Measurements from ENCODE around the gene TARS3.
"Not testable (repeated sequence)": the region's sequence is repeated elsewhere in the genome, so short reads cannot be mapped to it uniquely, and the experiment has no call there.

Gene TARS3

DNA sequence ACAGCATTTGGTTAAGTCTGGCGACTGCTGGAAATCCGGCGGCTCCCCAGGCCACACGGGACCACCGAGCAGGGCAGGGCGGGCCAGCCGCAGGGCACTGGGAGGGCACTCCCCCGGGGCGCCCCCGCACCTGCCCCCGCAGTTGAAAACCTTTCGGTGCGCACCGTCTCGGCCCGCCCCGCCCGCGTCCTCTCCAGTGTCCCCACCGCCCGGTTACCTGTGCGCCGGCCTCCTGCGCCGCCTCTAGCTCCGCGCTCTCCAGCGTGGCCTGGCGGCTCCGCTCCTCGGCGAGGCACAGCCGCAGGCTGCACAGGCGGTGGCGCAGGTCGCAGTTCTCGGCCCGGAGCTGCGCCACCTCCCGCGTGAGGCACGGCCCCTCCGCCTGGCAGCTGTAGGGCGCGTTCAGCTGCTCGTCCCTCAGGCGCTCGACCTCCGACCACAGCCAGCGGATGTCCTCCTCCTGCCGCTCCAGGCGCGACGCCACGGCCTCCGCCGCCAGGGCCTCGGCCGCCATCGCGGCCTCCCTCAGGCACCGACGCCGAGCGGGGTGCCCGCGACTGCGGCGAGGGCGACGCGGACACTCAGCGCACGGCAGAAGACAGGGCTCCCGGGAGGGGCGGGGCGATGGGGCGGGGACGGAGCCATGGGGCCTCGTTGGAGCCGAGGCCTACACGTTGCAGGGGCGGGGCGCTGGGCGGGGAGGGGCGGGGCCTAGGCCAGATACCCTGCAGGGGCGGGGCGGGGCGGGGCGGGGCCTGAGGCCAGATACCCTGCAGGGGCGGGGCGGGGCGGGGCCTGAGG lies at the start of gene TARS3:
TARS3 (minus strand) TSS at position 600 of the 801 bp plus-strand sequence; CDS start at position 514, 86 bp downstream.
- peak; percentile 90 to 92 for DNase-seq (ENCODE audit: low read depth in 2 of 2)

DNA sequence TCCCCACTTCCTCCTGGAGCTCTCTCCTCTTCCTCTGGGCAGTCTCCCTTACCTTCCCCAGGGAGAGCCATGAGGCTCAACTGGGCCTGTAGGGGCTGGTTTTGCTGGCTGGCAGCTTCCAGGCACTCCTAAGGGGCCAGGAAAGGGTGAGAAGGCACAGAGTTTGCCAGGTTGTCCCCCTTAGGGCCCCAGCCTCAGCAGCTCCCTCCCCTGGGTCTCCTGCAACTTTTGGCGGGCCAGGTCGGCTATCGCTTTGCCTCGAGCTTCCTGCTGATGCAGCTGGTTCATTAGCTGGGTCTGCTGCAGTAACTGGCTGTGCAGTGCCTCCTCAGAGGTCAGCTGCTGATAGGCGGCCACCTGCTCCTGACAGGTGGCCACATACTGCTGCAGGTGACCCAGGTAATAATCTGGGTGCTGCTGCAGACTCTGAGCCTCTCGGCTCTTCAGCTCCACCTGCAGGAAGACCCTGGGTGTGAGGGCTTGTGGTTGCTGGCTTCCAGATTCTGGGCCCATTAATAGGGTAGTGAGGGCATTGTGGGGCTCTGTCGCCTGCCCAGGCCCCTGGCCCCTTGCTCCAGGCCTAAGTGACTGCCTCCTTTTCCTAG lies 49.3 kb upstream of the TARS3 start:
- no peak for DNase-seq (ENCODE audit: low read depth in 2 of 2)

- DNase-seq (ENCODE audit: low read depth in 2 of 2) = no peak
These were observed 48.6 kb upstream of the TARS3 start for GRCh38 chr15:101772921-101773320.

- not testable (repeated sequence) for DNase-seq (ENCODE audit: low read depth in 2 of 2)
These were observed 42.9 kb upstream of the TARS3 start for GRCh38 chr15:101767083-101767640.

- DNase-seq (ENCODE audit: low read depth in 2 of 2) = no peak
These were observed 41.6 kb upstream of the TARS3 start for GRCh38 chr15:101765772-101766456.

DNA sequence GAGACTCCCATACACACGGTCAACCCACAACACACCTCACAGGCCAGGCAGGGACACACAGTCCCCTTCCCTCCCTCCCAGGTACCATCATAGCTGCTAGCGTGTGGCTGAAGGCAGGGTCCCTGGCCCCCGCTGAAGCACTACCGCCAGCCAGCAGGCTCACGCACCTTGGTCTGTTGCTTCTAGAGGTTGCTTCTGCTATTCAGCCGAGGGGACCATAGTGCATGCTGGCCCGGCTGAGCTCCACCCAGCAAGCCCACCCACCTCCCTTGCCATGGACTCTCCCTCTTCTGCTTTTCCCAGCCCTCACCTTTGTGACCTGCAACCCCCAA lies 41.0 kb upstream of the TARS3 start:
- DNase-seq (ENCODE audit: low read depth in 2 of 2) = not testable (repeated sequence)

- DNase-seq (ENCODE audit: low read depth in 2 of 2) = not testable (repeated sequence)
These were observed 40.5 kb upstream of the TARS3 start for GRCh38 chr15:101764669-101765339.

GRCh38 chr15:101746716-101747082 lies 22.4 kb upstream of the TARS3 start:
- not testable (repeated sequence) for DNase-seq (ENCODE audit: low read depth in 2 of 2)

DNA sequence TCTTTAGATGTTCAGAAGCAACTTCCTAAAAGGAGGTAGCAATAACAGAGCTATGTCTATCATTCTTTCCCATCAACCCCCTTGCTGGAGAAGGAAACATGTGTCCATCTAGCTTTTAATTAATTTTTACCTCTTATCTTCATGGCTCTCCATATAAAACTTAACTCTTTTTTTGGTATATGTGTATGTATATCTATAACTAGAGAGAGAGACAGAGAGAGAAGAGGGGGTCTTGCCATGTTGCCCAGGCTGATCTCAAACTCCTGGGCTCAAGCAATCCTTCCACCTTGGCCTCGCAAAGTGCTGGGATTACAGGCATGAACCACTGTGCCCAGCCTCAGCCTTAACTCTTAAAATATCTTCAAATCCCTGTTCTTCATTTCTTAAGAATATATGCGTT lies 10.6 kb upstream of the TARS3 start:
- not testable (repeated sequence) for DNase-seq (ENCODE audit: low read depth in 2 of 2)

GRCh38 chr15:101733545-101733944 lies 9.3 kb upstream of the TARS3 start:
- no peak for DNase-seq (ENCODE audit: low read depth in 2 of 2)

DNA sequence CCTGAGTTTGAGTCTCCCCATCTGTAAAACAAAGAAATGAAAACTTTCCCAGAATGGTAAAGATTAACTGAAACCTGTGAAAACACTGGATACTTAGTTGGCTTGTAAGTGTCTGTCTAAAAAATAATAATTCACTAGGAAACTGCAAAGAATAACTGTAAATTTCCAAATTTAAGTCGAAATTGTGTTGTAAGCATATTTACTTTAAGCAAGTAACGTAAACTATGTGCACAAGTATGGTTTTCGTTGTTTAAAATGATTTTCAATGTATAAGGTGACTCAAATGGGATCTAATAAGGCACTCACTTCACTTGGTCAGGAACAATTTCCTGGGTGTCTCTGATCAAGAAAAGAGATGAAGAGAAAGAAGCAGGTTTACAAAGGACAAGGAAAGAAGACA lies 8.5 kb upstream of the TARS3 start:
- DNase-seq (ENCODE audit: low read depth in 2 of 2) = no peak

- no peak for DNase-seq (ENCODE audit: low read depth in 2 of 2)
These were observed 7.5 kb upstream of the TARS3 start for GRCh38 chr15:101731746-101732145.

DNA sequence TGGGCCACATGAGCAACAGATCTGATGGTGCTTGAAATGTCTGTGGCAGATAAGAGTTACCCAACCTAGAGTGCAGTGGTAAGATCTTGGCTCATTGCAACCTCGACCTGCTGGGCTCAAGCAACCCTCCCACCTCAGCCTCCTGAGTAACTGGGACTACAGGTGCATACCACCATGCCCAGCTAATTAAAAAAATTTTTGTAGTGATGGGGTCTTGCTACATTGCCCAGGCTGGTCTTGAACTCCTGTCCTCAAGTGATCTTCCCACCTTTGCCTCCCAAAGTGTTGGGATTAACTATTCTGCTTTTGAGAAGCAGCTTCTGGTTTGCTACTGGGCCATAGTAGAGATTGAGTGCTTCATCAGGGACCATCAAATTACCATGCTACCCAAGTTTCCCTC lies 2.9 kb upstream of the TARS3 start:
- no peak for DNase-seq (ENCODE audit: low read depth in 2 of 2)

DNA sequence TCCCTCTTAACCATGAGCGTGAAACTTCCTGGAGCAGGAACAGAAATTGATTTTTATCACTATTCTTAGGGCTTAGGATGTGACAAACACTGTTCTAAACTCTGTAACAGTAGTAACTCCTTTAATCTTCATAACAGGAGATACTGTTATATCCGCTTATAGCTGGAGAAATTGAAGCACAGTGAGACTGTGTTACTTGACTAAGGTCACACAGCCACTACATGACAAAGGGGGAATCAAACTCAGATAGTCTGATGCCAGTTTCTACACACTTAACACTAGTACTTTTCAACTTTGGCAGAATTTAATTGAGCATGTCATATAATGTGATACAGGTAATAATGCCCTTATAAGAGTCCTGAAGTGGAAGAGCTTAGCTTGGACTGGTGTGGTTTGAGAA lies 800 bp upstream of the TARS3 start:
- no peak for DNase-seq (ENCODE audit: low read depth in 2 of 2)

GRCh38 chr15:101724675-101725005 lies 367 bp upstream of the TARS3 start:
- no peak for DNase-seq (ENCODE audit: low read depth in 2 of 2)

DNA sequence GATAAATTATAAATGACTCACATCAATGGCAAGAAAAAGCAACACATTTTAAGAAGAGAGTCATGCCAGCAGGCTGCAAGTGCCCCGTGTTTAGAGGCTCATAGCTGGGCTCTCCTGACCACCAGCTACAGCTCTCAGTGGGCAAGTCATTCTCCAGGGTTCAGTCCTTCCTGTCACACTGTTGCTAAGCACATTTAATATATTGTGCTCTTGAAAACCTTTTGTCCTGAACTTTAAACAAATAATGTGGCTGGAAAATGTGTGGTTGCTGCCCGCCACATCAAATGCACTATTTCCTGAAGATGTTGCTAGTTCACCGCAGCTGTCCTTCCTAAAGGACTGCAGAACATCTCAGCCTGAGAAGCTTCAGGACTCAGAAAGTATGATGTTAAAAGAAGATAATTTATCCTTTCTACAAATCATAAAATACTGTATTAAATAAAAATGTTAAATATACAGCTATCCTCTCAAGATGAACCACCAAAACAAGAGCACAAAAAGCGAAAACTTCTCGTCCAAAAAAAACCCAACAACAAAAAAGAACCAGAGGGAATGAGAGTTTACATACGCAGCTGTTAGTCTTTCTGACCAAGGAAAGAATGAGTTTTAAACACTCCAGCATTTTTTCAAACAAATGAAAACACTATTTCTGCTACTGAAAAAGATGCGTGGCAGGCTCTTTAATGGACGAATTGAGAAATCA lies 951 bp downstream of the TARS3 start:
- DNase-seq (ENCODE audit: low read depth in 2 of 2) = peak; percentile 16 to 51

- no peak for DNase-seq (ENCODE audit: low read depth in 2 of 2)
These were observed 5.4 kb downstream of the TARS3 start for GRCh38 chr15:101718896-101719295.

GRCh38 chr15:101712078-101712477 lies 12.2 kb downstream of the TARS3 start:
- DNase-seq (ENCODE audit: low read depth in 2 of 2) = no peak

GRCh38 chr15:101710806-101711205 lies 13.5 kb downstream of the TARS3 start:
- no peak for DNase-seq (ENCODE audit: low read depth in 2 of 2)

DNA sequence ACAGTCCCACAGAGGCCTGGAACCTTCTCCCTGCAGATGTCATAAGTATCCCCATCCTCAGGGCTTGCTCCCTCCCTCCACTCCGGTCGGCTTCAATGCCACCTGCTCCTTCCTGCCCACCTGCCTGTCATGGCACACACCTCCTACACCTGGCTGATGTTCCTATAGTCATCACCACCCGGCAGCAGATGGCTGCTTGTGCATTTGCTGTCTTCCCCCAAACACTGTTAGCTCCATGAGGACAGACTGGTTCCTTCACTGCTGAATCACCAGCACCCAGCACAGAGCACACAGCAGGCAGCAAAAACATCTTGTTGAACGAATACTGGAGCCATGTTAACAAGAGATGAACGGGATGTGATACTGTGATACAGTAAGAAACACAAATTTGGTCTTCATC lies 14.8 kb downstream of the TARS3 start:
- no peak for DNase-seq (ENCODE audit: low read depth in 2 of 2)

- DNase-seq (ENCODE audit: low read depth in 2 of 2) = no peak
These were observed 16.3 kb downstream of the TARS3 start for GRCh38 chr15:101707983-101708382.

GRCh38 chr15:101702077-101702476 lies 22.2 kb downstream of the TARS3 start:
- DNase-seq (ENCODE audit: low read depth in 2 of 2) = no peak
